Neural progenitor cell (in vitro differentiated cells): ENCODE measurements around the gene SLFN13.

Source experiments
- EZH2phosphoT487 ChIP-seq: fragments of 200-600 bp; sonication (generic); IDR thresholded peaks from 2 replicates; pipeline ENCODE4 v1.6.1; 2017; ENCODE audit warnings: antibody characterized with exemption
- TF ChIP-seq, protein P1 (sequence below): fragments of 200-600 bp; sonication (generic); IDR thresholded peaks from 2 replicates; pipeline ENCODE4 v1.5.1; 2017; ENCODE audit warnings: antibody characterized with exemption, mild to moderate bottlenecking

DNA sequence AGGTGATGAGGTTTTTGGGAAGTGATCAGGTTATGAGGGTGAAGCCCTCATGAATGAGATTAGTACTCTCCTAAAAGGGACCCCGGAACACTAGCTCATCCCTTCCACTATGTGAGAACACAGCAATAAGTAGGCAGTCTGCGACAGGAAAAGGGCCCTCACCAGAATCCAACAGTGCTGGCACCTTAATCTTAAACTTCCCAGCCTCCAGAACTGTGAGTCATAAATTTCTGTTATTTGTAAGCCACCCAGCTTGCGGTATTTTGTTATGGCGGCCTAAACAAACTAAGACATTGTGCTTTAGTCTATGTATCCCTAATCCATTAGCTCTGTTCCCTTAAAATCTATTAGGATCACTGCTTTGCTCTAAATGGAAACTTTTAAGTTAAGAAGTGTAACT, 24.8 kb downstream of the SLFN13 start:
- TF ChIP-seq, protein P1, sequence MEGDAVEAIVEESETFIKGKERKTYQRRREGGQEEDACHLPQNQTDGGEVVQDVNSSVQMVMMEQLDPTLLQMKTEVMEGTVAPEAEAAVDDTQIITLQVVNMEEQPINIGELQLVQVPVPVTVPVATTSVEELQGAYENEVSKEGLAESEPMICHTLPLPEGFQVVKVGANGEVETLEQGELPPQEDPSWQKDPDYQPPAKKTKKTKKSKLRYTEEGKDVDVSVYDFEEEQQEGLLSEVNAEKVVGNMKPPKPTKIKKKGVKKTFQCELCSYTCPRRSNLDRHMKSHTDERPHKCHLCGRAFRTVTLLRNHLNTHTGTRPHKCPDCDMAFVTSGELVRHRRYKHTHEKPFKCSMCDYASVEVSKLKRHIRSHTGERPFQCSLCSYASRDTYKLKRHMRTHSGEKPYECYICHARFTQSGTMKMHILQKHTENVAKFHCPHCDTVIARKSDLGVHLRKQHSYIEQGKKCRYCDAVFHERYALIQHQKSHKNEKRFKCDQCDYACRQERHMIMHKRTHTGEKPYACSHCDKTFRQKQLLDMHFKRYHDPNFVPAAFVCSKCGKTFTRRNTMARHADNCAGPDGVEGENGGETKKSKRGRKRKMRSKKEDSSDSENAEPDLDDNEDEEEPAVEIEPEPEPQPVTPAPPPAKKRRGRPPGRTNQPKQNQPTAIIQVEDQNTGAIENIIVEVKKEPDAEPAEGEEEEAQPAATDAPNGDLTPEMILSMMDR: no peak
- no peak for TF ChIP-seq EZH2phosphoT487
